ENCODE data around the gene PDLIM7. TPM values are rescaled to one million over a fixed set of nuclear protein-coding genes. Genes with fewer than 3 reads are reported as not detected.

Gene PDLIM7
- total RNA-seq, 1 donor from 2014 or later, result 302 TPM

GRCh38 chr5:177475563-177476427 lies 21.6 kb downstream of the PDLIM7 start:
- no peak for DNase-seq (ENCODE audit: low read depth)

- peak; percentile 60 for DNase-seq (ENCODE audit: low read depth)
These were observed 22.4 kb downstream of the PDLIM7 start for GRCh38 chr5:177474846-177475562.

GRCh38 chr5:177474002-177474476 lies 23.4 kb downstream of the PDLIM7 start:
- DNase-seq (ENCODE audit: low read depth), result no peak

- DNase-seq (ENCODE audit: low read depth), result peak; percentile 75
These were observed 23.9 kb downstream of the PDLIM7 start, which contains the start of gene DBN1 for GRCh38 chr5:177473443-177474001. Gene DBN1, minus strand, starts transcription at chr5:177473634. Its CDS starts 113 bp downstream, at chr5:177473521.

GRCh38 chr5:177472460-177473442 lies 24.7 kb downstream of the PDLIM7 start:
- peak; percentile 72 for DNase-seq (ENCODE audit: low read depth)

- no peak for DNase-seq (ENCODE audit: low read depth)
These were observed 25.6 kb downstream of the PDLIM7 start for GRCh38 chr5:177471610-177472356.

GRCh38 chr5:177470759-177471536 lies 26.5 kb downstream of the PDLIM7 start:
- no peak for DNase-seq (ENCODE audit: low read depth)

- DNase-seq (ENCODE audit: low read depth), result no peak
These were observed 27.5 kb downstream of the PDLIM7 start for GRCh38 chr5:177469750-177470525.

GRCh38 chr5:177468685-177469628 lies 28.4 kb downstream of the PDLIM7 start:
- no peak for DNase-seq (ENCODE audit: low read depth)

GRCh38 chr5:177468329-177468684 lies 29.1 kb downstream of the PDLIM7 start:
- no peak for DNase-seq (ENCODE audit: low read depth)

- DNase-seq (ENCODE audit: low read depth), result no peak
These were observed 30.0 kb downstream of the PDLIM7 start for GRCh38 chr5:177467436-177467835.

- DNase-seq (ENCODE audit: low read depth), result no peak
These were observed 30.5 kb downstream of the PDLIM7 start for GRCh38 chr5:177466861-177467260.

GRCh38 chr5:177465044-177465443 lies 32.4 kb downstream of the PDLIM7 start:
- DNase-seq (ENCODE audit: low read depth), result no peak

GRCh38 chr5:177462021-177462670 lies 35.3 kb downstream of the PDLIM7 start:
- no peak for DNase-seq (ENCODE audit: low read depth)

GRCh38 chr5:177459819-177460628 lies 37.4 kb downstream of the PDLIM7 start:
- DNase-seq (ENCODE audit: low read depth), result no peak

GRCh38 chr5:177459357-177459756 lies 38.0 kb downstream of the PDLIM7 start:
- DNase-seq (ENCODE audit: low read depth), result no peak

Measured in myocyte (in vitro differentiated cells).